ENCODE measurements around the gene MRPL34. TPM values are rescaled to one million over a fixed set of nuclear protein-coding genes. Genes with fewer than 3 reads are reported as not detected.

The MRPL34 gene
- 123 and 159 TPM in 2 replicates for total RNA-seq (2014; rRNA removed; shearing (Covaris generic))

GRCh38 chr19:17305517-17306284 lies at the start of gene MRPL34:
TSS of gene MRPL34 (plus strand) at chr19:17305872. CDS start at chr19:17305893, 21 bp downstream.

GRCh38 chr19:17264641-17264979 lies 41.1 kb upstream of the MRPL34 start, which contains the start of gene USHBP1:
TSS of gene USHBP1 (minus strand) at chr19:17264745. CDS start at chr19:17264299, 446 bp downstream.

GRCh38 chr19:17266975-17267788 lies 38.5 kb upstream of the MRPL34 start, which contains the start of gene BABAM1:
TSS of gene BABAM1 (plus strand) at chr19:17267443. CDS start at chr19:17268807, 1,364 bp downstream.

GRCh38 chr19:17281391-17282304 lies 24.0 kb upstream of the MRPL34 start, which contains the start of gene ANKLE1:
TSS of gene ANKLE1 (plus strand) at chr19:17281901. CDS start at chr19:17281921, 20 bp downstream.

GRCh38 chr19:17303167-17303939 lies 2.3 kb upstream of the MRPL34 start, which contains the start of gene ABHD8:
TSS of gene ABHD8 (minus strand) at chr19:17303425. CDS start at chr19:17301616, 1,809 bp downstream.

GRCh38 chr19:17309198-17309964 lies 3.7 kb downstream of the MRPL34 start, which contains the start of gene DDA1:
TSS of gene DDA1 (plus strand) at chr19:17309563. CDS start at chr19:17309655, 92 bp downstream.

GRCh38 chr19:17334414-17335409 lies 29.0 kb downstream of the MRPL34 start, which contains the start of gene ANO8:
TSS of gene ANO8 (minus strand) at chr19:17334855. CDS start at chr19:17334670, 185 bp downstream.

GRCh38 chr19:17336872-17337674 lies 31.4 kb downstream of the MRPL34 start, which contains the start of gene GTPBP3:
TSS of gene GTPBP3 (plus strand) at chr19:17337553. CDS start at chr19:17337612, 59 bp downstream.

Other genes starting within 250 kb of the MRPL34 start
- gene HAUS8, start 230.4 kb upstream of the MRPL34 start, total RNA-seq (2014; rRNA removed; shearing (Covaris generic)), result 13.5 and 17.9 TPM in 2 replicates
- 64.2 and 64.8 TPM in 2 replicates for gene MYO9B, start 230.1 kb upstream of the MRPL34 start, total RNA-seq (2014; rRNA removed; shearing (Covaris generic))
- 137 and 146 TPM in 2 replicates for gene USE1, start 90.5 kb upstream of the MRPL34 start, total RNA-seq (2014; rRNA removed; shearing (Covaris generic))
- 9.6 and 10.5 TPM in 2 replicates for gene OCEL1, start 79.6 kb upstream of the MRPL34 start, total RNA-seq (2014; rRNA removed; shearing (Covaris generic))
- 87.1 and 107 TPM in 2 replicates for gene NR2F6, start 60.0 kb upstream of the MRPL34 start, total RNA-seq (2014; rRNA removed; shearing (Covaris generic))
- gene USHBP1, start 41.1 kb upstream of the MRPL34 start, total RNA-seq (2014; rRNA removed; shearing (Covaris generic)), result not detected in 2 replicates
- 231 and 246 TPM in 2 replicates for gene BABAM1, start 38.4 kb upstream of the MRPL34 start, total RNA-seq (2014; rRNA removed; shearing (Covaris generic))
- gene ANKLE1, start 24.0 kb upstream of the MRPL34 start, total RNA-seq (2014; rRNA removed; shearing (Covaris generic)), result 5.1 and 6.9 TPM in 2 replicates
- gene ABHD8, start 2.4 kb upstream of the MRPL34 start, total RNA-seq (2014; rRNA removed; shearing (Covaris generic)), result 21.3 and 22.6 TPM in 2 replicates
- 80.6 and 111 TPM in 2 replicates for gene DDA1, start 3.7 kb downstream of the MRPL34 start, total RNA-seq (2014; rRNA removed; shearing (Covaris generic))
- 7.4 and 7.7 TPM in 2 replicates for gene ANO8, start 29.0 kb downstream of the MRPL34 start, total RNA-seq (2014; rRNA removed; shearing (Covaris generic))
- gene GTPBP3, start 31.7 kb downstream of the MRPL34 start, total RNA-seq (2014; rRNA removed; shearing (Covaris generic)), result 62.5 and 86.8 TPM in 2 replicates
- gene PLVAP, start 71.5 kb downstream of the MRPL34 start, total RNA-seq (2014; rRNA removed; shearing (Covaris generic)), result 0.11 TPM in 1 of 2 replicates, not detected in the other
- gene CCDC194, start 88.3 kb downstream of the MRPL34 start, total RNA-seq (2014; rRNA removed; shearing (Covaris generic)), result not detected in 2 replicates
- 1.3 and 4.5 TPM in 2 replicates for gene BST2, start 99.8 kb downstream of the MRPL34 start, total RNA-seq (2014; rRNA removed; shearing (Covaris generic))
- 114 and 143 TPM in 2 replicates for gene MVB12A, start 114.2 kb downstream of the MRPL34 start, total RNA-seq (2014; rRNA removed; shearing (Covaris generic))
- 0.05 TPM in 1 of 2 replicates, not detected in the other for gene TMEM221, start 142.8 kb downstream of the MRPL34 start, total RNA-seq (2014; rRNA removed; shearing (Covaris generic))
- gene NXNL1, start 155.1 kb downstream of the MRPL34 start, total RNA-seq (2014; rRNA removed; shearing (Covaris generic)), result not detected in 2 replicates
- gene SLC27A1, start 164.7 kb downstream of the MRPL34 start, total RNA-seq (2014; rRNA removed; shearing (Covaris generic)), result 28.9 and 32.2 TPM in 2 replicates
- gene PGLS, start 205.8 kb downstream of the MRPL34 start, total RNA-seq (2014; rRNA removed; shearing (Covaris generic)), result 84.4 and 113 TPM in 2 replicates
- gene COLGALT1, start 249.8 kb downstream of the MRPL34 start, total RNA-seq (2014; rRNA removed; shearing (Covaris generic)), result 102 and 106 TPM in 2 replicates